Stimulated activated CD8-positive, alpha-beta memory T cell treated with anti-CD3 and anti-CD28 coated beads, Interleukin-4, amount 100 ng/mL, for 4 hours (primary cell): Measurements from ENCODE around the gene ATF4.

Experiments used
- DNase-seq, 2 donors: peaks; one replicate each; pipeline ENCODE4 v3.0.0-alpha.2; 2020; ENCODE audit warnings: low read depth in 2 of 2, low spot score in 1 of 2

ATF4 gene

GRCh38 chr22:39520226-39521105 lies at the start of gene ATF4:
TSS of gene ATF4 (plus strand) at chr22:39520562. CDS start at chr22:39521446, 884 bp downstream.
- DNase-seq, result peak; percentile 82 to 94

GRCh38 chr22:39471381-39472141 lies 48.8 kb upstream of the ATF4 start:
- no peak for DNase-seq

- no peak for DNase-seq
Observed at GRCh38 chr22:39472570-39473556, 47.5 kb upstream of the ATF4 start.

GRCh38 chr22:39473851-39474250 lies 46.5 kb upstream of the ATF4 start:
- no peak for DNase-seq

- DNase-seq, result no peak
Observed at GRCh38 chr22:39474351-39475111, 45.8 kb upstream of the ATF4 start.

GRCh38 chr22:39475337-39475736 lies 45.0 kb upstream of the ATF4 start:
- DNase-seq, result no peak

- DNase-seq, result no peak
Observed at GRCh38 chr22:39475902-39476301, 44.5 kb upstream of the ATF4 start.

GRCh38 chr22:39476664-39477063 lies 43.7 kb upstream of the ATF4 start:
- no peak for DNase-seq

- DNase-seq, result no peak
Observed at GRCh38 chr22:39477542-39477941, 42.8 kb upstream of the ATF4 start.

GRCh38 chr22:39478441-39478850 lies 41.9 kb upstream of the ATF4 start:
- DNase-seq, result no peak

- no peak for DNase-seq
Observed at GRCh38 chr22:39479254-39479653, 41.1 kb upstream of the ATF4 start.

- no peak for DNase-seq
Observed at GRCh38 chr22:39480557-39480956, 39.8 kb upstream of the ATF4 start.

- DNase-seq, result no peak
Observed at GRCh38 chr22:39481054-39481453, 39.3 kb upstream of the ATF4 start.

GRCh38 chr22:39481595-39481994 lies 38.8 kb upstream of the ATF4 start:
- no peak for DNase-seq

GRCh38 chr22:39482768-39483167 lies 37.6 kb upstream of the ATF4 start:
- DNase-seq, result no peak

- DNase-seq, result no peak
Observed at GRCh38 chr22:39486951-39487825, 33.2 kb upstream of the ATF4 start.

GRCh38 chr22:39487826-39488520 lies 32.4 kb upstream of the ATF4 start:
- no peak for DNase-seq

GRCh38 chr22:39488563-39489083 lies 31.7 kb upstream of the ATF4 start:
- no peak for DNase-seq
